HepG2 (cell line): Measurements from ENCODE around the gene LRPPRC. TPM values are rescaled to one million over a fixed set of nuclear protein-coding genes. Genes with fewer than 3 reads are reported as not detected.

Experiments
- ATAC-seq: fragments of 200-7000 bp; cut with Tn5 transposase; 3 replicates; pipeline ENCODE4 v1.9.1; 2020; ENCODE audit warnings: mild to moderate bottlenecking, moderate library complexity
- BruUV-seq: library from RNA; stranded (reverse); fragments of 400-500 nt; replicated peaks from 2 replicates; lab custom pipeline; 2021; lab: Mats Ljungman, UMichigan
- CTCF ChIA-PET: fragments of 300-600 bp; formaldehyde crosslinking; extraction: SDS; loops from one replicate; lab custom pipeline; 2021; ENCODE audit warnings: low total read pairs, inconsistent platforms, low intra/inter-chr PET ratio; lab: Yijun Ruan, JAX
- POLR2A ChIA-PET: fragments of 350-600 bp; sonication (Branson Sonifier 250); formaldehyde crosslinking; loops from one replicate; lab custom pipeline; 2020; ENCODE audit warnings: antibody characterized with exemption, inconsistent platforms; lab: Yijun Ruan, JAX
- DNase-seq: peaks from one replicate; pipeline ENCODE4 v3.0.0-alpha.2; 2015; ENCODE audit warnings: low spot score
- FAIRE-seq: peaks from 3 replicates; lab custom pipeline; 2011; peaks lifted over from hg19 to GRCh38; lab: Jason Lieb, UNC
- H2AFZ ChIP-seq: one replicate; pipeline ENCODE4 v1.6.1; 2011; ENCODE audit warnings: low read length, inconsistent platforms
- H3K27ac ChIP-seq: fragments of 300-600 bp; 3 replicates; pipeline ENCODE4 v1.8.0; 2011; ENCODE audit warnings: mixed run types, mild to moderate bottlenecking, mixed read lengths, low read length, inconsistent platforms; ENCODE audit not compliant: insufficient read depth; ENCODE audit errors: extremely low read length
- H3K27me3 ChIP-seq, 2 experiments: fragments of 200-600 bp in 1 of 2; 2 replicates in 1 of 2; 3 replicates in 1 of 2; pipeline versions ENCODE4 v1.6.0 to v1.8.0; 2011; ENCODE audit warnings: low read length in 2 of 2, mild to moderate bottlenecking in 2 of 2, moderate library complexity in 2 of 2, inconsistent platforms in 1 of 2; ENCODE audit not compliant: insufficient read depth in 2 of 2, control insufficient read depth in 1 of 2
- H3K36me3 ChIP-seq, 2 experiments: fragments of 200-600 bp in 1 of 2; replicated peaks in 1 of 2; 2 replicates in 1 of 2; 3 replicates in 1 of 2; pipeline versions ENCODE4 v1.5.1 to v1.8.0; 2011; ENCODE audit warnings: low read length in 2 of 2, inconsistent platforms in 1 of 2; ENCODE audit not compliant: insufficient read depth in 2 of 2, control insufficient read depth in 1 of 2
- H3K4me1 ChIP-seq: 2 replicates; pipeline ENCODE4 v1.5.1; 2012; ENCODE audit warnings: low read length, inconsistent platforms; ENCODE audit not compliant: insufficient read depth
- H3K4me2 ChIP-seq: 2 replicates; pipeline ENCODE4 v1.6.0; 2011; ENCODE audit warnings: low read depth, low read length, inconsistent platforms
- H3K4me3 ChIP-seq, 3 experiments: fragments of 200-600 bp in 1 of 3; sonication (generic), shearing (Covaris generic) in 1 of 3; replicated peaks in 1 of 3; 2 replicates each; pipeline ENCODE4 v1.5.1; 2011 to 2016; ENCODE audit warnings: low read length in 3 of 3, inconsistent platforms in 2 of 3, low read depth in 2 of 3, mild to moderate bottlenecking in 2 of 3, control low read depth in 1 of 3, mixed read lengths in 1 of 3; ENCODE audit not compliant: insufficient read depth in 1 of 3
- H3K79me2 ChIP-seq: one replicate; pipeline ENCODE4 v1.6.1; 2011; ENCODE audit warnings: low read length, inconsistent platforms; ENCODE audit not compliant: insufficient read depth
- H3K9ac ChIP-seq: 2 replicates; pipeline ENCODE4 v1.6.0; 2011; ENCODE audit warnings: mild to moderate bottlenecking, low read depth, low read length, inconsistent platforms; ENCODE audit not compliant: insufficient read depth
- H3K9me3 ChIP-seq: 2 replicates; pipeline ENCODE4 v1.5.1; 2012; ENCODE audit warnings: mild to moderate bottlenecking, low read length
- H4K20me1 ChIP-seq: 2 replicates; pipeline ENCODE4 v1.6.0; 2011; ENCODE audit warnings: inconsistent platforms, mild to moderate bottlenecking, low read length, moderate library complexity; ENCODE audit not compliant: insufficient read depth
- FOXA3 ChIP-seq: IDR thresholded peaks from 2 replicates; pipeline ENCODE4 v1.6.1; 2016; ENCODE audit warnings: missing genetic modification reagents, missing compliant biosample characterization
- HIVEP1 ChIP-seq: sonication (generic); formaldehyde crosslinking; IDR thresholded peaks from 2 replicates; pipeline ENCODE4 v1.4.0; 2020; ENCODE audit warnings: mild to moderate bottlenecking, missing genetic modification reagents
- RFX3 ChIP-seq: IDR thresholded peaks from 2 replicates; pipeline ENCODE4 v1.6.1; 2016; ENCODE audit warnings: missing biosample characterization, missing genetic modification reagents
- RFX5 ChIP-seq: IDR thresholded peaks from 2 replicates; pipeline ENCODE4 v1.6.1; 2011; ENCODE audit warnings: low read depth, low read length, improper control_type of control experiment
- SNAPC2 ChIP-seq: sonication (generic); formaldehyde crosslinking; IDR thresholded peaks from 2 replicates; pipeline ENCODE4 v1.8.1; 2022; ENCODE audit warnings: mild to moderate bottlenecking, missing genetic modification reagents
- ZNF121 ChIP-seq: sonication (generic); formaldehyde crosslinking; IDR thresholded peaks from 2 replicates; pipeline ENCODE4 v1.5.0; 2020; ENCODE audit warnings: mild to moderate bottlenecking, missing genetic modification reagents
- ZNF574 ChIP-seq: sonication (generic); formaldehyde crosslinking; IDR thresholded peaks from 2 replicates; pipeline ENCODE4 v1.4.0; 2020; ENCODE audit warnings: missing genetic modification reagents
- ZNF770 ChIP-seq: sonication (generic); formaldehyde crosslinking; IDR thresholded peaks from 2 replicates; pipeline ENCODE4 v1.5.0; 2020; ENCODE audit warnings: mild to moderate bottlenecking, missing genetic modification reagents
- WGBS: methylation state at CpG from one replicate; pipeline ENCODE4 v1.1.6; 2017; ENCODE audit warnings: low lambda C conversion rate; 5-methylcytosine and 5-hydroxymethylcytosine counted together
- in situ Hi-C: cut with HindIII; loops from 2 replicates; pipeline ENCODE4 v1.10.0; 2017; ENCODE audit warnings: low pct_unique_long_range_greater_than_20kb; ENCODE audit not compliant: extremely low pct_ligation_motif_present
- intact Hi-C: fragments of 100-400 bp; cut with micrococcal nuclease; formaldehyde crosslinking; loops from one replicate; pipeline ENCODE4 v1.10.0; 2022; ENCODE audit not compliant: unreplicated experiment
- polyA plus RNA-seq, 8 experiments: library from polyadenylated mRNA; depleted of rRNA in 3 of 8; stranded (reverse) in 7 of 8; unstranded in 1 of 8; fragments of >200 nt; fragmentation: Illumina TruSeq in 4 of 8; extraction: Trizol in 4 of 8; gene quantifications; 2 replicates each; pipeline versions ENCODE4 v1.2.1 to v1.2.3, GENCODE V29; 2011 to 2016; ENCODE audit warnings: low read depth in 4 of 8, missing spikeins in 1 of 8, mixed read lengths in 1 of 8; ENCODE audit not compliant: insufficient read depth in 1 of 8
- total RNA-seq, 5 experiments: library from RNA; depleted of rRNA; stranded (reverse); fragments of >200 nt; fragmentation: Illumina TruSeq; extraction: Trizol; gene quantifications; 2 replicates each; pipeline ENCODE4 v1.2.3, GENCODE V29; 2016; ENCODE audit warnings: low read depth in 1 of 5

Gene LRPPRC
- total and polyA plus RNA-seq, 2 of the 13 experiments (the other 11 are each of a cell fraction or from before 2014, with no cell fraction given): 117 to 167 TPM

DNA sequence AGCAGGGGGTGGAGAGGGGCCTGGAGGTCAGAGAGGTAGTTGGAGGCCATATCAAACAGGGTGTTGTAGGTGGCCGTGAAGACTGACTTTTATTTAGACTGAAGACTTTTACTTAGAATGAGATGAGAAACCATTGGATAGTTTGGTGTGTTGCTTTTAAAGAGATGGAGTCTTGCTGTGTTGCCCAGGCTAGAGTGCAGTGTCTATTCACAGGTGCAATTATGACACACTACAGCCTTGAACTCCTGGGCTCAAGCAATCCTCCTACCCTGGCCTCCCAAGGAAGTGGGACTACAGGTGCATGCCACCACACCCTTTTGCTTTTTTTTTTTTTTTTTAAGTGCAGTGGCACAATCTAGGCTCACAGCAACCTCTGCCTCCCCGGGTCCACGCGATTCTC, 2.5 kb upstream of the LRPPRC start:
- Histone ChIP-seq H3K36me3 (no peaks in the 10 kb centered on the region; a peak in 1 of 5 replicates), H3K9ac (no peak overlapping the region), H3K27me3 (peaks cover 0 to 3% of the 10 kb centered on the region in 2 experiments; a peak in 1 of 5 replicates), H3K4me2 (no peak overlapping the region), H3K79me2 (peaks cover 28% of the 10 kb centered on the region), H2AFZ (no peak overlapping the region), H3K4me1 (peaks cover 25% of the 10 kb centered on the region), H3K4me3 (no peak overlapping the region), H4K20me1 (peaks cover 16% of the 10 kb centered on the region), H3K27ac (no peak overlapping the region), H3K9me3 (no peaks in the 10 kb centered on the region)
- intact Hi-C loops (no loop called here), in situ Hi-C loops (no loop called here)
- no peak for DNase-seq
- ChIA-PET CTCF (no interaction called here), POLR2A (no interaction called here)
- TF ChIP-seq ZNF121 (CRISPR knock-in tag): peak; percentile 90
- no peak for TF ChIP-seq RFX5
- TF ChIP-seq FOXA3 (CRISPR knock-in tag): no peak
- peak; percentile 47; the same call in 1 of the 2 replicates for TF ChIP-seq ZNF770 (CRISPR knock-in tag)
- TF ChIP-seq ZNF574 (CRISPR knock-in tag): no peak
- no peak for TF ChIP-seq HIVEP1 (CRISPR knock-in tag)
- TF ChIP-seq SNAPC2: no peak
- no peak for TF ChIP-seq RFX3 (CRISPR knock-in tag)
- ATAC-seq: no peak
- no TSS peak for BruUV-seq
- 62% methylated on average over 4 of the region's 4 CpGs for WGBS
- FAIRE-seq: no peak
